HG02571 (cell line): ENCODE measurements around the gene SLC35F1.
"Not testable (repeated sequence)": the region's sequence is repeated elsewhere in the genome, so short reads cannot be mapped to it uniquely, and the experiment has no call there.

Experiments used
- ATAC-seq: cut with Tn5 transposase; IDR thresholded peaks from one replicate; pipeline ENCODE4 v1.9.1; 2021; ENCODE audit warnings: mild to moderate bottlenecking, moderate library complexity; ENCODE audit not compliant: unreplicated experiment

The SLC35F1 gene

DNA sequence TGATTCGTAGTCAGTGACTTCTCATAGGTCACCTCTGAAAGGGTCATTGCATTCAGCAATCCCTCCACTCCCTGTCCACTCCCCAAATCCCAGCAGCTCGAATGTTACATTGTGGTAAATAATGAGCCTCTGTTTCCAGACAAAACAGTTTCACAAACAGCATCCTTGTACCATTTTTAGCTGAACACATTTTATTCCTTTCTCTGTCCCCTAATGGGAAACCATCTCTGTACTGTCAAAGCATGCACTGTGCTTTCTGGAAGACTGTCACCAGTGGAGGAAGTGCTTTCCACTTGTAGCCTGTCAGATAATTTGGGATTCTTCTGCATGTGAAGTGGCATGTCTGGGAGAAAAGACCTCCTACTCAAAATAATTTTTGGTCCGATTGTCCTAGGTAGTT, 82.0 kb downstream of the SLC35F1 start:
- no peak for ATAC-seq

DNA sequence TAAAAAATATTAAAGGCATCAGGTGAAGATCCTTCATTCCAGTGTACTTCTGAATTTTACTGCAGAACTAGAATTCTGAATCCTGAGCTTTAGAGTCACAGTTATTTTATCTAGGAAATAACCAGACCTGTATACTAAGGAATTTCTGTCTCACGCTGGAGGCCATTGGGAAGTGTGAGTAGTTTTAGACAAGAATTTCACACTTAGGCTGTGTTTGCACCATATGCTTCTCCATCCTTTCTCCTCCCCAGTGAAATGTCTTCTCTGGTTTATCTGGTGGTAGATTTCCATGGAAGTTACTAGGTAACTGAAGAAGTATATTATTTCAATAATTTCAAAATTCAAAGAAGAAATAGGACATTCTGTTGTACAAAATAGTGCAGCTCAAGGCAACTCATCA, 83.1 kb downstream of the SLC35F1 start:
- ATAC-seq: no peak

DNA sequence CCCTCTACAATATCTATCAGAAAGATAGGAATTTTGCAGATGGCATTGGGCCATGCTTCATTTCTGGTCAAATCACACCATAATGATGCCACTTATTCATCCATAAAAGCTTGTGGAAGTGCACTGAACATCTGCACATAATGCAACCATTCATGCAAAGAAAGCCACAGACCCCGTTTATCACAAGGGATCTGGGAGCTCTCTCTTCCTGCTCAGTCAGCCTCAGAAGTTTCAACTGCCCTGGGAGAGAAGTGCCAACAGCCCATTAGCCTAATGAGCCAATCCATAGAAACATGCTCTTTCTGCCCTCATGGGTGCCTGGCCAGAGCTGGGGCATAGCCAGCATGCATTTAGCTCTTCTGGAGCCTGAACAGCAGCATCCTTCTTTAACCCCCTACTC, 85.8 kb downstream of the SLC35F1 start:
- ATAC-seq: no peak

DNA sequence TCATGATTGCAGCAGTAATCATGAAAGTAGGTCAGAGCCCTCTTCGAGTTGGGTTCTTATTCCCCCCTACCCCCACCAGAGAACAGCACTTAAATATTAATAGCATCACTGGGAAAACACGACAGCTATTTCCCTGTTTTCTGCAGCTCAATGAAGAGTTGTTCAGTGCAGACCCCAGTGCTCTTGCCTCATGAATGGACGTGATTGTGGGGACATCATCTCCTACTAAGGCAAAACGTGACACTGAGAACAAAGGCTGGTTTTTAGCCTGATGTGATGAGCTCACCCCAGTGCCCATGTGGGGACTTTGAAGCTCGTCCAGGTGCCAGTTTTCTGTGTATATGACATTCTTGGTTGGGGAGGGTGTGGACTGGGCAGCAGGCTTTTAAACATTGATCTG, 105.9 kb downstream of the SLC35F1 start:
- ATAC-seq: no peak

DNA sequence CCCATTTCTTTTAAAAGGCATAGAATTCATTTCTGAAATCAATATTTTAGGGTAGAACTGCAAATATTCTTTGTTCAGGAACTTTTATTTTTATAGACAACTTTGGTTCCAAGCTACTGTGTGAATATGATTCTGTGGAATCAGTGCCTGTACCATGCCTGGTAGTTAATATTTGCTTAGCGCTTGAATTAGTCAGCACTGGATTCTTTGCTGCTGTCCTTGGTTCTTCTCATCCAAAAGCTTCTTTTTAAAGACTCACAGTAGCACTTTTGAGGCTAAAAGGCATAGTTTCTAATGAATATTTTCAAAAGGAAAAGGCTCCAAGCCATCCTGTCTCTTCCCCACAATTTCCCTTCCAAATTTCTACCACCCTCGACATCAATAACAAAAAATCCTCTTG, 109.5 kb downstream of the SLC35F1 start:
- ATAC-seq: no peak

DNA sequence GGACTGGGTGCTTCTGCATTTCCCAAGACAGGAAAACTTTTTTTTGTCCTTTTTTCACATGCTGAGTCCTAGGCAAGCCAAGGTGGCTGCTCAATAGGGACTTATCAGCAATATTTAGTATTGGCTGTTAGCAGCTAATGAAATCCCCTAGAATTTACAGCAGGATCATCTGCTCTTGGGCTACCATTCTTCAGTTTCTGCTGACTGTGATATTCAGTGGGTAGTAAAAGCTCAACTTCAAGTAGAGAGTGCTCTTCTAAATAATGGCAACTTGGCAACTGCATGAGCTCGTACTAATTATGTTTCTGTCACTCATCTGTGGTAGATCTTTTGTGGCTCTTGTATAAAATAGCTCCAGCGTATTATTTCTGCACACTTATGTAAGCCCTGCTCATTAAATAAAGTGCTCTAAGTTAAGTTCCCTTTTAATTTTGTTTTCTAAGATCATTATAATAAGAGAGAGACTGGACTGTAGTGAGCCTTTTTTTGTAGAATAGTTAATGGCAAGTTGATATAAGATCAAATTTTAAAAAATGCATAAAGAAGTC, 110.3 kb downstream of the SLC35F1 start:
- ATAC-seq: no peak

DNA sequence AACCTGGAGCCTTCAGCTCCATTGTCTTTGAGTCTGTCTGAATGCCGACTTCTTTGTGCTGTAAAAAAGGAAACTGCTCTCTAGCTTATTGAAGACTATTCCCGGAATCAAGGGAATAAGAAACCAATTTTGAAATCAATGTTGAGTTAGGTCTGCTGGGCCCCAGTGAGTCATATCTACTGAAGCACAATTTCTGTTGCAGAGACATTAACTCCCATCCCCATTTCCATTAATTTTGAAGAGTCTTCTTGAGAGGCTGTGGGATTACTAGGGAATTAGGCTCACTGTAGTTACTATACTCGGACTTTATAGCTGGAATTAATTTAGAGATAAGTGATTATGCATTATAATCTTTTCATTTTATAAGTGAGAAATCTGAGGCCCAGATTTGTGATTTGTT, 116.7 kb downstream of the SLC35F1 start:
- no peak for ATAC-seq

DNA sequence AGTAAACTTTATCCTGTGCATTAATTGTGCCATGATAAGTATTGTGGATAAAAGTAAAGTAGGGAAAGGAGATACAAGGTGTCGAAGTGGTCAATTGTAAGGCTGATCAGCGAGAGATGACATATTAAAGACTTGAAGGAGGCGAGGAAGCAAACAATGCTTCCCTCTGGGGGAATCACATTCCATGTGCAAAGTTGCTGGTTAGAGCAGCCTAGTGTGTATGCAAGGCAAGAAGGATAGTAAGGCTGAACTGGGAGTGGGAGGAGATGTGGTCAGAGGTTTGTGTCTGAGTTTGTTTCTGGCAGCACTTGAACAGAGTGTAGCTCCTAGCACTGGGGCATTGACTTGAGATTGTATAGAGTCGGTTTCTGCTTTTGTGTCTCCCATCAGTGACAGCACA, 122.9 kb downstream of the SLC35F1 start:
- ATAC-seq: no peak

DNA sequence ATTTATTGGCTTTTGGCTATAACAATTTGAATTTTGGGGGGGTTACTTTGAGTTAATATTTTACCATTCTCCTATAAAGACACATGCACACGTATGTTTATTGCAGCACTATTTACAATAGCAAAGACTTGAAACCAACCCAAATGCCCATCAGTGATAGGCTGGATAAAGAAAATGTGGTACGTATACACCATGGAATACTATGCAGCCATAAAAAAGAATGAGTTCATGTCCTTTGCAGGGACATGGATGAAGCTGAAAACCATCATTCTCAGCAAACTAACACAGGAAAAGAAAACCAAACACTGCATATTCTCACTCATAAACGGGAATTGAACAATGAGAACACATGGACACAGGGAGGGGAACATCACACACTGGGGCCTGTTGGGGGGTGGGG, 130.4 kb downstream of the SLC35F1 start:
- not testable (repeated sequence) for ATAC-seq

DNA sequence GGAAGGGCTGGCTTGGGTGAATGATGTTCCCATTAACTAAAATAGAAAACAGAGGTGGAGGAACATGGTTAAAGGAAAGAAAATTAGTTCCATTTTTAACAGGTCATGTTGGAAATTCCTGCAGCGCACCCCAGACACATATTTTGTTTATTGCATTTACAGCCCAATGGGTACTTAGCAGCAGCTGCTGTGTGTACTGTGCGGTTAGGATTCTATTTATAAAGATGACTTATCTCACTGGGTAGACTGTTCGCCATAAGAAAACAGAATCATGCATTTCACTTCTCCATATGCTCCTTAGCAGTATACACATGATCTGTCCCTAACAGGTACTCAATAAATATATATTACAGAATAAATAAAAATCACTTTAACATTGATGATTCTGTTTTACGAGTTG, 135.8 kb downstream of the SLC35F1 start:
- ATAC-seq: no peak

DNA sequence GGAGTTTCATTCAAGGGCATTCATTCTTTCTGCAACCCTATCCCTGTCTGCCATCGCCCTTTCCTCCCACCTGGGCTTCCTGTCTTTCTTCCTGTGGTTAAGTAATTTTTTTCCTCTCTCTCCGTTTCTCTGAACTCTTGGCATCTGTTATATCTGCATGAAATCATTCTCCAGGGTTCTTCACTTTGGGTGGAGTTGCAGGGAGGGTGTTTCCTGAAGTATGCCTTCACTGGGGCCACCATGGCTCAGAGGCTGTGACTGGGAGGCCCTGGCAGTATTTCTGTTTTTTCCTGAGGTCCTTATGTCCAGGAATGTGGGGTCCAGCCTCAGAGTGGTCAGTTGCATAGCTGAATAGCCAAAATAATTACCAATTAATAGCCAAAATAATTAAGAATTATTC, 137.2 kb downstream of the SLC35F1 start:
- ATAC-seq: no peak

DNA sequence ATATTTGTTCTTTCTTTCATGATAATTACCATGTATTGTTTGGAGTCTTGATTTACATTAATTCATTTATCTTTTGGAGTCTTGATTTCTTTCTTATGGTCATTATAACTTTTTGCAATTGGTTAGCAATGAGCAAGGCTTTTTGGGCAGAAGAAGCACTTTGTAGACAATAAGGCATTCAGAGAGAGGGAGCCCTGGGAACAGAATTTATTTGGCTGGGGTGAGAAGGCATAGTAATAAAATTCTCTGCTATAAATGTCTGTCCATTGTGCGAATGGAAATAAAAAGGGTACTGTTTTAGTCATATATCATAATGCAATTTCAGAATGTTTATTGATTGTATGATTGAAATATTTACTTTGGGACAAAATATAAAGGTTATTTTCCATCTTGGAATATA, 147.0 kb downstream of the SLC35F1 start:
- no peak for ATAC-seq

DNA sequence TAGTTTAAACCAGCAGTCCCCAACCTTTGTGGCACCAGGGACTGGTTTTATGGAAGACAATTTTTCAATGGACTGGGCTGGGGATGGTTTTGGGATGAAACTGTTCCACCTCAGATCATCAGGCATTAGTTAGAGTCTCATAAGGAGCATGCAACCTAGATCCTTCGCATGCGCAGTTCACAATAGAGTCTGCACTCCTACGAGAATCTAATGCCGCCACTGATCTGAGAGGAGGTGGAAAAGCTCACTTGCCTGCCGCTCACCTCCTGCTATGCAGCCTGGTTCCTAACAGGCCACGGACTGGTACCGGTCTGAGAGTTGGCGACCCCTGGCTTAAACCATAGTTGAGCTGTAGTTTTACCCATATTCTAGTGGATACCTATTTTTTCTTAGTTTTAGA, 154.6 kb downstream of the SLC35F1 start:
- no peak for ATAC-seq

DNA sequence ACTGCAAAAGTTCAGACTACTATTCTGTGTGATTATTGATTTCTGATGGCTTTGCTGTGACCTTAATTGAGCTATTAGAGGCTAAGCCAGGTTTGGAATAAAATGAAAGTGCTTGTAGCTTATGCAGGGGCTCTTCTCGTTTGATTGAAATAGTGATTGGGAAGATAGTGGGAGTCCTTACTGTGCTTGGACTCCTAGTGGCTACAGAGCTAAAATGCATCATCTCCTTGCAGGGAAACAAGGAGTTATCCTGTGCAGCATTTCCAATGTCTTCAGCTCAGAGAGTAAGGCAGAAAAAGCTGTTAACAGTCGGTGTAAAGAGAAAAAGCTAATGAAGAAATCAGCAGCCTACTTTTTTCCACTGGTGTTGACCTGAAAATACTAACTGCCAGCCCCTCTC, 173.5 kb downstream of the SLC35F1 start:
- no peak for ATAC-seq

DNA sequence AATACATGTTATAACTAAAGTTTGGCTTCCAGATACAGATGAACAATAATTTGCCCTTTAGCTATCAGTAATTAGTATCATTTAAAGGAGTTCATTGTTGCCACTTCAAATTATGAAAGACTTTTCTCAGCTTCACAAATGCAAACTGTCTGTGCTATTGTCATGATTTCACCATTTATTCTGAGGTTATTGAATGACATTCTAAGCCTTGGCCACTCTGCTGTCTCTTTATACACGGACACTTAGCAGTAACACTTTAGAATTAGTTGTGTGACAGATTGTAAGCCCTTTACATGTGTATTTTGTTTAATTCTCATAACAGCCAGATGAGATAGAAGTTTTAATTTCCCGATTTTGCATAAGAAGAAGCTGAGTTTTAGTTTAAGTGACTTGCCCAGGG, 176.6 kb downstream of the SLC35F1 start:
- no peak for ATAC-seq

DNA sequence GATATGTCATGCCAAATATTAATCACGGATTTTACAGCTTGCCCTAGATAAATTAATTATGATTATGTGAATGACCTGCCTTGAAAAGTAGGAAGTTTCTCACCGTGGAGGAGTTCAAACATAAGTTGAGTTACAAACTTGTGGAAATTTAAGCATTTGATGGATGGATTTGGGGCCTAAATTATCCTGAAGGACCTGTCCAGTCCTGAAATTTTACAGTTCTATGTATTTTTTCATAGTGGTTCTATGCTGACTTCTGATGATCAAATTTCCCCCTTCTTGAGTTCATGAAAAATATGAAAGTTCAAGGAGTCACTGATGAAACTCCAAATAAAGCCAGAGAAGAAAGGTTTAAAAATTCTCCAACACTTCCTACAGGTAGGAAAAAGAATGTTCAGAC, 178.6 kb downstream of the SLC35F1 start:
- no peak for ATAC-seq

DNA sequence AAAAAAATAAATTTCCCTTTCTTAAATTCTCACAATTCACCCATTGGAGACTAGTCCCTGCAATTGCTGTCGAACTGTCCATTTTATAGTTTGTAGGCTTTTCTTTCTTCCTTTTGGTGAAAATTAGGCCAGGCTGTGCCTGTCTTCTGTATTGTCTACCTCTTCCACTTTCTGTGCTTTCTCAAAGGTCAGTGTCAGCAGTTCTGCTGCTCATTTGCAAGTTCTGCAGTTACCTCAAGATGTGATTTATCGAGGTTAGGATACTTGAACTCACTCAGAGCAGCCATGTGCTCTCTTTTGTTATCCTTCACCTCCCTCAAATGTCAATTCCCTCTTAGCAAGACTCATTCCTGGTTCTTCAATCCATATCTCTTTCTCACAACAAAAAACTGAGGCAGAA, 179.1 kb downstream of the SLC35F1 start:
- no peak for ATAC-seq

DNA sequence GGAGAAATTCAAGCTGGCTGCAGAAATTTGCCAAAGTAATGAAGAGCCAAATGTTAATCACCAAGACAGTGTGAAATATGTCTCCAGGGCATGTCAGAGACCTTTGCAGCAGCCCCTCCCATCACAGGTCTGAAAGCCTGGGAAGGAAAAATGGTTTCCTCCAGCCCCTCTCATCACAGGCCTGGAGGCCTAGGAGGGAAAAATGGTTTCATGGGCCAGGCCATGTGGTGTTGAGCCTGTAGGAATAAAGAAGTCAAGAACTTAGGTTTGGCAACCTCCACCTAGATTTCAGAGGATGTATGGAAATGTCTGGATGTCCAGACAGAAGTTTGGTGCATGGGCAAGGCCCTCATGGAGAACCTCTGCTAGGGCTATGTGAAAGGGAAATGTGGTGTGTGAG, 185.0 kb downstream of the SLC35F1 start:
- no peak for ATAC-seq

DNA sequence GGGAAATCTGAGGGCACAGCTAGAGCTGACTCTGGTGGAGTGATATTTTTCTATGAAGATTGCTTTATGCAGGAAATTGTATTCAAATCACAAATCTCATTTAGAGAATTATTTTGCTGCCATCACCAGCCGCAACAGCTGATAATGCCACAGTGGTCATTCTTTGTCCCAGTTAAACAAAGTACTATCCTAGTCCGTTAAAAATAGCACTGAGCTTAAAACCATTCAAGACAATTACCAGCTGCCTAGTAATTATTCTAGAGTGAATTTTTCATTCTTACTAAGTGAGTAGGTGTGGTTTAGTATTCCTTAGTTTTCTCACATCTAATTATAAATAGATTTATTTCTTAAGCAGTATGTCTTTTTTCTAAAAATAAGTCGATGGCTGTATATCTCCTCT, 190.5 kb downstream of the SLC35F1 start:
- ATAC-seq: no peak

DNA sequence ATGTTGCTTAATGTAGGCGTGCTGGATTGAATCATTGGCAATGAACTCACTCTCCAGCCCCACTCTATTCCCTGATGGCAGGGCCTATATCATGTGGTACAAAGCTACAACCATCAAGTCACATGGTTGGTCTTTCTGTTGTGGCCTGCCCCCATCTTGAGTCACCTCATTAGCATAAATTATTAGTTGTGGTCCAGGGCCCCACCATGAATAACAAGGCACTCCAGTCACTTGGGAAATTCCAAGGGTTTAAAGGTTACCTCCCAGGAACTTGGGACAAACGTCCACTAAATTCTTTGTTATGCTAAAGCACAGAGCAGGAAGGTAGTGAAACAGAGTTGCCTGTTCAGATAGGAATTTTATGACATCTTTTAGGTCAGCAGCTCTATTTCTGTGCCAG, 193.7 kb downstream of the SLC35F1 start:
- ATAC-seq: no peak

DNA sequence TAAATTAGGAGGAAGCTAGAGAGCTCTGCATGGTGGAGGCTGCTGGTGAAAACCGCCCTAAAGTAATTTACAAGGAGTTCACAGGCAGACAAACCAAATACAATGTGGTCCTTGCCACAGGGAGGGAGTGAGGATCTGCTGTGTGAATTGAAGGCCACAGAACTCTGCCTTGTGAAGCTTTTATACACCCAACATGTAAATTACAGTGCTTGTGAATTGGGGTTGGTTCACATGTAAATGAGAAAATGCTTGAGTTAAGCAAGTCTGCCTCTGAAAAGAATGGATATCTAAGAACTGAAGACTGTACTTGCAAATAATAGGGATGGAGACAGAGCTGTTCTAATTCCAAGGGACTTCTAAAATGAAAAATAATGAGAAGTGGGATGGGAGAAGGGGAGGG, 194.2 kb downstream of the SLC35F1 start:
- no peak for ATAC-seq

DNA sequence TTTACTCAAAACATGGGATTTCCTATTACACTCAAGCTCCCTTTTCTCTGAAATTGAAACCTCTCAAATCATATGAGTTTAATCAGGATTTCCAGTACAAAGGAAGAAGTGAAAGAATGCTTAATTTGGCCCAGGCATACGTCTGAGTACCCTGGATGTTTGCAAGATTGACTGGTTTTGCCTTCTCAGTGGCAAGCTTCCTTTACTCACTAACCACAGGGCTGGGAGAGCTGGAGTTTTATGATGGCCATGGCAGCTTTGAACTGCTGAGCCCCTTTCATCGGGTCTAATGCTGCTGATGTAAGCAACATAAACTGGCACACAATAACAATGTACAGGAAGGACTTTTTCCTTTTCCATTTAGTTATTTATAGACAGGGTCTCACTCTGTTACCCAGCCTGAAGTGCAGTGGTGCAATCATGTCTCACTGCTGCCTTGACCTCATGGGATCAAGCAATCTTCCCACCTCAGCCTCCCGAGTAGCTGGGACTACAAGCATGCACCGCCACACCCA, 194.8 kb downstream of the SLC35F1 start:
- ATAC-seq: no peak

DNA sequence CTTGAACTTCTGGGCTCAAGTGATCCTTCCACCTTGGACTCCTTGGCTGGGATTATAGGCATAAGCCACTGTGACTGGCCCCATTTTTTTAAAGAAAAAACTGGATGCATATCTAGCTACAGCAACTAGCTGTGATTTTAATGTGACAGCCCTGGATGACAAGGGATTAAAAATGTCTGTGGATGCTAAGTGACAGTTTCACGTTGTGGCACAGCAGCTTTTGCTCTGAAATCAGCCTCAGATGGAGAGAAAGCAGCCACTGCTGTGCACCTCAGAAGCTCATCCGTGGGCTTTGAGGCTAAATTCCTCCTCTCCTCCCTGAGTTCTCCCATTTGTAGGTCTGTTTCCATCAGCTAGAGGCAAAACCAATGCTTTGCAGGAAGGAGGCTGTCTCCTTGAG, 195.3 kb downstream of the SLC35F1 start:
- no peak for ATAC-seq
